ENCODE measurements around the gene TMEM131L.
"Not testable (repeated sequence)": the region's sequence is repeated elsewhere in the genome, so short reads cannot be mapped to it uniquely, and the experiment has no call there.

Gene TMEM131L

GRCh38 chr4:153602758-153603157 is 136.6 kb downstream of the TMEM131L start:
- peaks cover 55% of the 10 kb centered on the region for H3K36me3 ChIP-seq (ENCODE audit: control insufficient read depth, insufficient read depth, low read length)
- 87 to 100% methylated on average over 1 to 3 of the region's 3 CpGs for WGBS, 2 experiments (ENCODE audit: insufficient coverage in 2 of 2)
- no peaks in the 10 kb centered on the region for H3K4me1 ChIP-seq (ENCODE audit: control insufficient read depth, insufficient read depth, low read length, poor library complexity, severe bottlenecking)
- no peak overlapping the region for H3K4me3 ChIP-seq (ENCODE audit: extremely low read depth, insufficient read depth, low read length, poor library complexity, severe bottlenecking)
- no peak overlapping the region for H3K27ac ChIP-seq (ENCODE audit: low read depth, low read length, severe bottlenecking)
- H3K9me3 ChIP-seq (ENCODE audit: control insufficient read depth, low read length): no peaks in the 10 kb centered on the region

GRCh38 chr4:153603258-153603657 is 137.1 kb downstream of the TMEM131L start:
- no CpG with 5 or more reads among the region's 2 CpGs for WGBS, 2 experiments (ENCODE audit: insufficient coverage in 2 of 2)
- Histone ChIP-seq H3K4me1 (ENCODE audit: control insufficient read depth, insufficient read depth, low read length, poor library complexity, severe bottlenecking) (no peaks in the 10 kb centered on the region), H3K36me3 (ENCODE audit: control insufficient read depth, insufficient read depth, low read length) (peaks cover 53% of the 10 kb centered on the region)

GRCh38 chr4:153603835-153604234 is 137.7 kb downstream of the TMEM131L start:
- H3K4me3 ChIP-seq (ENCODE audit: extremely low read depth, insufficient read depth, low read length, poor library complexity, severe bottlenecking): no peak overlapping the region
- 83 to 86% methylated on average over 2 of the region's 3 CpGs for WGBS, 2 experiments (ENCODE audit: insufficient coverage in 2 of 2)
- no peak overlapping the region for H3K27ac ChIP-seq (ENCODE audit: low read depth, low read length, severe bottlenecking)
- H3K36me3 ChIP-seq (ENCODE audit: control insufficient read depth, insufficient read depth, low read length): peaks cover 48% of the 10 kb centered on the region
- no peaks in the 10 kb centered on the region for H3K9me3 ChIP-seq (ENCODE audit: control insufficient read depth, low read length)
- no peaks in the 10 kb centered on the region for H3K4me1 ChIP-seq (ENCODE audit: control insufficient read depth, insufficient read depth, low read length, poor library complexity, severe bottlenecking)

More at GRCh38 chr4:153603258-153603657, 137.1 kb downstream of the TMEM131L start:
- Histone ChIP-seq H3K9me3 (ENCODE audit: control insufficient read depth, low read length) (no peaks in the 10 kb centered on the region), H3K4me3 (ENCODE audit: extremely low read depth, insufficient read depth, low read length, poor library complexity, severe bottlenecking) (no peak overlapping the region), H3K27ac (ENCODE audit: low read depth, low read length, severe bottlenecking) (no peak overlapping the region)

- WGBS, 2 experiments (ENCODE audit: insufficient coverage in 2 of 2): no CpG with 5 or more reads among the region's 2 CpGs
Measured at GRCh38 chr4:153609070-153609469, 142.9 kb downstream of the TMEM131L start.

GRCh38 chr4:153610623-153611376 is 144.6 kb downstream of the TMEM131L start:
- peaks cover 17% of the 10 kb centered on the region for H3K36me3 ChIP-seq (ENCODE audit: control insufficient read depth, insufficient read depth, low read length)
- H3K27ac ChIP-seq (ENCODE audit: low read depth, low read length, severe bottlenecking): no peak overlapping the region
- WGBS, 2 experiments (ENCODE audit: insufficient coverage in 2 of 2): 100% methylated on average over 1 of the region's 5 CpGs; no CpG with 5 or more reads in 1 of the 2 experiments
- H3K4me1 ChIP-seq (ENCODE audit: control insufficient read depth, insufficient read depth, low read length, poor library complexity, severe bottlenecking): no peaks in the 10 kb centered on the region
- no peaks in the 10 kb centered on the region for H3K9me3 ChIP-seq (ENCODE audit: control insufficient read depth, low read length)
- H3K4me3 ChIP-seq (ENCODE audit: extremely low read depth, insufficient read depth, low read length, poor library complexity, severe bottlenecking): no peak overlapping the region

More at GRCh38 chr4:153609070-153609469, 142.9 kb downstream of the TMEM131L start:
- not testable (repeated sequence) for H3K4me3 ChIP-seq (ENCODE audit: extremely low read depth, insufficient read depth, low read length, poor library complexity, severe bottlenecking); H3K27ac ChIP-seq (ENCODE audit: low read depth, low read length, severe bottlenecking); H3K9me3 ChIP-seq (ENCODE audit: control insufficient read depth, low read length); H3K4me1 ChIP-seq (ENCODE audit: control insufficient read depth, insufficient read depth, low read length, poor library complexity, severe bottlenecking)
- peaks cover 18% of the 10 kb centered on the region for H3K36me3 ChIP-seq (ENCODE audit: control insufficient read depth, insufficient read depth, low read length)

GRCh38 chr4:153611679-153612078 is 145.5 kb downstream of the TMEM131L start:
- 100% methylated on average over 1 of the region's 3 CpGs for whole genome bisulfite sequencing, 2 experiments (ENCODE audit: insufficient coverage in 2 of 2)
- peaks cover 23% of the 10 kb centered on the region for H3K36me3 ChIP-seq (ENCODE audit: control insufficient read depth, insufficient read depth, low read length)

GRCh38 chr4:153612878-153613277 is 146.7 kb downstream of the TMEM131L start:
- H3K4me3 ChIP-seq (ENCODE audit: extremely low read depth, insufficient read depth, low read length, poor library complexity, severe bottlenecking): no peak overlapping the region
- peaks cover 23% of the 10 kb centered on the region for H3K36me3 ChIP-seq (ENCODE audit: control insufficient read depth, insufficient read depth, low read length)
- no peaks in the 10 kb centered on the region for H3K4me1 ChIP-seq (ENCODE audit: control insufficient read depth, insufficient read depth, low read length, poor library complexity, severe bottlenecking)
- H3K27ac ChIP-seq (ENCODE audit: low read depth, low read length, severe bottlenecking): no peak overlapping the region
- WGBS, 2 experiments (ENCODE audit: insufficient coverage in 2 of 2): no CpG with 5 or more reads among the region's 2 CpGs
- H3K9me3 ChIP-seq (ENCODE audit: control insufficient read depth, low read length): no peaks in the 10 kb centered on the region

More at GRCh38 chr4:153611679-153612078, 145.5 kb downstream of the TMEM131L start:
- Histone ChIP-seq H3K27ac (ENCODE audit: low read depth, low read length, severe bottlenecking) (no peak overlapping the region), H3K4me3 (ENCODE audit: extremely low read depth, insufficient read depth, low read length, poor library complexity, severe bottlenecking) (no peak overlapping the region), H3K9me3 (ENCODE audit: control insufficient read depth, low read length) (no peaks in the 10 kb centered on the region), H3K4me1 (ENCODE audit: control insufficient read depth, insufficient read depth, low read length, poor library complexity, severe bottlenecking) (no peaks in the 10 kb centered on the region)

GRCh38 chr4:153616006-153616555 is 149.9 kb downstream of the TMEM131L start:
- Histone ChIP-seq H3K9me3 (ENCODE audit: control insufficient read depth, low read length) (no peaks in the 10 kb centered on the region), H3K4me3 (ENCODE audit: extremely low read depth, insufficient read depth, low read length, poor library complexity, severe bottlenecking) (no peak overlapping the region), H3K36me3 (ENCODE audit: control insufficient read depth, insufficient read depth, low read length) (peaks cover 26% of the 10 kb centered on the region), H3K27ac (ENCODE audit: low read depth, low read length, severe bottlenecking) (no peak overlapping the region), H3K4me1 (ENCODE audit: control insufficient read depth, insufficient read depth, low read length, poor library complexity, severe bottlenecking) (no peaks in the 10 kb centered on the region)
- 93 to 94% methylated on average over 3 to 5 of the region's 8 CpGs for WGBS, 2 experiments (ENCODE audit: insufficient coverage in 2 of 2)

GRCh38 chr4:153618833-153619232 is 152.7 kb downstream of the TMEM131L start:
- Histone ChIP-seq H3K36me3 (ENCODE audit: control insufficient read depth, insufficient read depth, low read length) (peaks cover 48% of the 10 kb centered on the region), H3K27ac (ENCODE audit: low read depth, low read length, severe bottlenecking) (no peak overlapping the region), H3K4me1 (ENCODE audit: control insufficient read depth, insufficient read depth, low read length, poor library complexity, severe bottlenecking) (no peaks in the 10 kb centered on the region), H3K4me3 (ENCODE audit: extremely low read depth, insufficient read depth, low read length, poor library complexity, severe bottlenecking) (no peak overlapping the region), H3K9me3 (ENCODE audit: control insufficient read depth, low read length) (no peaks in the 10 kb centered on the region)
- 58 to 81% methylated on average over 5 of the region's 6 CpGs for WGBS, 2 experiments (ENCODE audit: insufficient coverage in 2 of 2)

- WGBS, 2 experiments (ENCODE audit: insufficient coverage in 2 of 2): no CpG with 5 or more reads among the region's 2 CpGs
- Histone ChIP-seq H3K36me3 (ENCODE audit: control insufficient read depth, insufficient read depth, low read length) (peaks cover 47% of the 10 kb centered on the region), H3K4me1 (ENCODE audit: control insufficient read depth, insufficient read depth, low read length, poor library complexity, severe bottlenecking) (no peaks in the 10 kb centered on the region), H3K27ac (ENCODE audit: low read depth, low read length, severe bottlenecking) (no peak overlapping the region), H3K4me3 (ENCODE audit: extremely low read depth, insufficient read depth, low read length, poor library complexity, severe bottlenecking) (no peak overlapping the region), H3K9me3 (ENCODE audit: control insufficient read depth, low read length) (no peaks in the 10 kb centered on the region)
Measured at GRCh38 chr4:153619811-153620210, 153.7 kb downstream of the TMEM131L start.

GRCh38 chr4:153620352-153620751 is 154.2 kb downstream of the TMEM131L start:
- H3K4me1 ChIP-seq (ENCODE audit: control insufficient read depth, insufficient read depth, low read length, poor library complexity, severe bottlenecking): no peaks in the 10 kb centered on the region
- H3K9me3 ChIP-seq (ENCODE audit: control insufficient read depth, low read length): no peaks in the 10 kb centered on the region
- peaks cover 47% of the 10 kb centered on the region for H3K36me3 ChIP-seq (ENCODE audit: control insufficient read depth, insufficient read depth, low read length)
- no CpG with 5 or more reads among the region's 1 CpG for WGBS, 2 experiments (ENCODE audit: insufficient coverage in 2 of 2)
- H3K27ac ChIP-seq (ENCODE audit: low read depth, low read length, severe bottlenecking): no peak overlapping the region
- H3K4me3 ChIP-seq (ENCODE audit: extremely low read depth, insufficient read depth, low read length, poor library complexity, severe bottlenecking): no peak overlapping the region

All from mesodermal cell (in vitro differentiated cells).